ENCODE results near the gene SEC24D.

The SEC24D gene

GRCh38 chr4:118826723-118827444 lies 9.0 kb downstream of the SEC24D start:
- Mint-ChIP-seq H3K27ac (no peak overlapping the region), H3K36me3 (peaks cover 27% of the 10 kb centered on the region), H3K9me3 (no peaks in the 10 kb centered on the region), H3K4me1 (peaks cover 42% of the 10 kb centered on the region), H3K4me3 (no peak overlapping the region), H3K27me3 (no peaks in the 10 kb centered on the region)

- Mint-ChIP-seq H3K9me3 (no peaks in the 10 kb centered on the region), H3K4me3 (no peak overlapping the region), H3K4me1 (peaks cover 38% of the 10 kb centered on the region), H3K36me3 (peaks cover 26% of the 10 kb centered on the region), H3K27me3 (no peaks in the 10 kb centered on the region), H3K27ac (no peak overlapping the region)
Measured at GRCh38 chr4:118825799-118826198, 10.1 kb downstream of the SEC24D start.

- no peak overlapping the region for H3K27ac Mint-ChIP-seq
- peaks cover 35% of the 10 kb centered on the region for H3K4me1 Mint-ChIP-seq
- peaks cover 23% of the 10 kb centered on the region for H3K36me3 Mint-ChIP-seq
- H3K27me3 Mint-ChIP-seq, result no peaks in the 10 kb centered on the region
- H3K4me3 Mint-ChIP-seq, result no peak overlapping the region
- H3K9me3 Mint-ChIP-seq, result no peaks in the 10 kb centered on the region
Measured at GRCh38 chr4:118824141-118824540, 11.8 kb downstream of the SEC24D start.

GRCh38 chr4:118823471-118823870 lies 12.5 kb downstream of the SEC24D start:
- Mint-ChIP-seq H3K4me1 (peaks cover 29% of the 10 kb centered on the region), H3K4me3 (no peak overlapping the region), H3K9me3 (no peaks in the 10 kb centered on the region), H3K27me3 (no peaks in the 10 kb centered on the region), H3K36me3 (peaks cover 18% of the 10 kb centered on the region), H3K27ac (no peak overlapping the region)

GRCh38 chr4:118821590-118822293 lies 14.2 kb downstream of the SEC24D start:
- Mint-ChIP-seq H3K27ac (no peak overlapping the region), H3K27me3 (no peaks in the 10 kb centered on the region), H3K36me3 (peaks cover 16% of the 10 kb centered on the region), H3K4me1 (peaks cover 23% of the 10 kb centered on the region), H3K9me3 (no peaks in the 10 kb centered on the region), H3K4me3 (no peak overlapping the region)

- Mint-ChIP-seq H3K27me3 (no peaks in the 10 kb centered on the region), H3K27ac (no peak overlapping the region), H3K4me1 (no peaks in the 10 kb centered on the region), H3K9me3 (no peaks in the 10 kb centered on the region), H3K36me3 (peaks cover 20% of the 10 kb centered on the region), H3K4me3 (no peak overlapping the region)
Measured at GRCh38 chr4:118817178-118817930, 18.6 kb downstream of the SEC24D start.

GRCh38 chr4:118816538-118817177 lies 19.3 kb downstream of the SEC24D start:
- peaks cover 21% of the 10 kb centered on the region for H3K36me3 Mint-ChIP-seq
- H3K4me1 Mint-ChIP-seq, result no peaks in the 10 kb centered on the region
- no peak overlapping the region for H3K4me3 Mint-ChIP-seq
- no peaks in the 10 kb centered on the region for H3K27me3 Mint-ChIP-seq
- H3K27ac Mint-ChIP-seq, result no peak overlapping the region
- H3K9me3 Mint-ChIP-seq, result no peaks in the 10 kb centered on the region

GRCh38 chr4:118814891-118815290 lies 21.0 kb downstream of the SEC24D start:
- Mint-ChIP-seq H3K27ac (no peak overlapping the region), H3K4me3 (no peak overlapping the region), H3K27me3 (no peaks in the 10 kb centered on the region), H3K9me3 (no peaks in the 10 kb centered on the region), H3K36me3 (peaks cover 27% of the 10 kb centered on the region), H3K4me1 (no peaks in the 10 kb centered on the region)

- H3K36me3 Mint-ChIP-seq, result peaks cover 29% of the 10 kb centered on the region
- H3K27me3 Mint-ChIP-seq, result no peaks in the 10 kb centered on the region
- H3K27ac Mint-ChIP-seq, result no peak overlapping the region
- H3K9me3 Mint-ChIP-seq, result no peaks in the 10 kb centered on the region
- no peaks in the 10 kb centered on the region for H3K4me1 Mint-ChIP-seq
- no peak overlapping the region for H3K4me3 Mint-ChIP-seq
Measured at GRCh38 chr4:118814058-118814457, 21.9 kb downstream of the SEC24D start.

GRCh38 chr4:118813561-118813960 lies 22.4 kb downstream of the SEC24D start:
- Mint-ChIP-seq H3K4me1 (no peaks in the 10 kb centered on the region), H3K27ac (no peak overlapping the region), H3K4me3 (no peak overlapping the region), H3K36me3 (peaks cover 31% of the 10 kb centered on the region), H3K27me3 (no peaks in the 10 kb centered on the region), H3K9me3 (no peaks in the 10 kb centered on the region)

GRCh38 chr4:118811832-118812231 lies 24.1 kb downstream of the SEC24D start:
- H3K4me3 Mint-ChIP-seq, result no peak overlapping the region
- H3K27me3 Mint-ChIP-seq, result no peaks in the 10 kb centered on the region
- no peaks in the 10 kb centered on the region for H3K9me3 Mint-ChIP-seq
- peaks cover 31% of the 10 kb centered on the region for H3K36me3 Mint-ChIP-seq
- no peaks in the 10 kb centered on the region for H3K4me1 Mint-ChIP-seq
- no peak overlapping the region for H3K27ac Mint-ChIP-seq

GRCh38 chr4:118810991-118811764 lies 24.7 kb downstream of the SEC24D start:
- no peaks in the 10 kb centered on the region for H3K9me3 Mint-ChIP-seq
- H3K27me3 Mint-ChIP-seq, result no peaks in the 10 kb centered on the region
- H3K27ac Mint-ChIP-seq, result no peak overlapping the region
- H3K4me1 Mint-ChIP-seq, result no peaks in the 10 kb centered on the region
- peaks cover 31% of the 10 kb centered on the region for H3K36me3 Mint-ChIP-seq
- H3K4me3 Mint-ChIP-seq, result no peak overlapping the region

GRCh38 chr4:118807659-118808058 lies 28.3 kb downstream of the SEC24D start:
- no peak overlapping the region for H3K27ac Mint-ChIP-seq
- H3K36me3 Mint-ChIP-seq, result peaks cover 17% of the 10 kb centered on the region
- no peaks in the 10 kb centered on the region for H3K27me3 Mint-ChIP-seq
- no peaks in the 10 kb centered on the region for H3K9me3 Mint-ChIP-seq
- H3K4me3 Mint-ChIP-seq, result no peak overlapping the region
- no peaks in the 10 kb centered on the region for H3K4me1 Mint-ChIP-seq

- H3K4me3 Mint-ChIP-seq, result no peak overlapping the region
- no peaks in the 10 kb centered on the region for H3K9me3 Mint-ChIP-seq
- H3K36me3 Mint-ChIP-seq, result peaks cover 10% of the 10 kb centered on the region
- no peak overlapping the region for H3K27ac Mint-ChIP-seq
- no peaks in the 10 kb centered on the region for H3K4me1 Mint-ChIP-seq
- no peaks in the 10 kb centered on the region for H3K27me3 Mint-ChIP-seq
Measured at GRCh38 chr4:118803253-118803652, 32.7 kb downstream of the SEC24D start.

Data from activated naive CD4-positive, alpha-beta T cell treated with anti-CD3 and anti-CD28 coated beads, Interleukin-2, amount 50 U/mL, for 24 hours (primary cell).